Suprapubic skin (tissue), 4 donors: ENCODE measurements around the gene GAGE12C. TPM values are rescaled to one million over a fixed set of nuclear protein-coding genes. Genes with fewer than 3 reads are reported as not detected.
"Not testable (repeated sequence)": the region's sequence is repeated elsewhere in the genome, so short reads cannot be mapped to it uniquely, and the experiment has no call there.

Experiments used
- DNase-seq, 2 donors: peaks; one replicate each; pipeline ENCODE4 v3.0.0-alpha.2; 2019; ENCODE audit warnings: low spot score in 2 of 2
- H3K27ac ChIP-seq: fragments of 200-600 bp; sonication (generic); one replicate; pipeline ENCODE4 v1.5.1; 2019
- H3K27me3 ChIP-seq: fragments of 200-600 bp; sonication (generic); one replicate; pipeline ENCODE4 v1.5.1; 2019
- H3K36me3 ChIP-seq: fragments of 200-600 bp; sonication (generic); one replicate; pipeline ENCODE4 v1.5.1; 2019
- H3K4me1 ChIP-seq: fragments of 200-600 bp; sonication (generic); one replicate; pipeline ENCODE4 v1.5.1; 2019
- H3K4me3 ChIP-seq: fragments of 200-600 bp; sonication (generic); one replicate; pipeline ENCODE4 v1.5.1; 2019; ENCODE audit warnings: mild to moderate bottlenecking
- H3K9me3 ChIP-seq: fragments of 200-600 bp; sonication (generic); one replicate; pipeline ENCODE4 v1.5.1; 2019
- WGBS: methylation state at CpG from one replicate; pipeline ENCODE4 v1.1.5; 2018; 5-methylcytosine and 5-hydroxymethylcytosine counted together
- total RNA-seq, 4 donors: library from RNA; depleted of rRNA; stranded (reverse); fragments of >200 nt; gene quantifications; one replicate each; pipeline ENCODE4 v1.1.0, GENCODE V29; 2016

Gene GAGE12C
- not detected for total RNA-seq

GRCh38 chrX:49531877-49532276 is at the start of gene GAGE12C:
Gene GAGE12C (plus strand): TSS chrX:49532177. CDS start chrX:49533332, 1,155 bp downstream.
- H3K4me1 ChIP-seq, H3K9me3 ChIP-seq, H3K4me3 ChIP-seq, DNase-seq, H3K27ac ChIP-seq, H3K27me3 ChIP-seq, H3K36me3 ChIP-seq: not testable (repeated sequence)
- no CpG with 5 or more reads among the region's 16 CpGs for WGBS

- not testable (repeated sequence) for H3K4me1 ChIP-seq, H3K27ac ChIP-seq, DNase-seq, H3K36me3 ChIP-seq, H3K27me3 ChIP-seq, H3K4me3 ChIP-seq, H3K9me3 ChIP-seq
- no CpG with 5 or more reads among the region's 16 CpGs for WGBS
Observed at GRCh38 chrX:49541433-49541832, 9.5 kb downstream of the GAGE12C start, which contains the start of gene GAGE12D. Gene GAGE12D (plus strand): TSS chrX:49541733. CDS start chrX:49542888, 1,155 bp downstream.

GRCh38 chrX:49550989-49551388 is 19.0 kb downstream of the GAGE12C start, which contains the start of gene GAGE12E:
Gene GAGE12E (plus strand): TSS chrX:49551289. CDS start chrX:49552444, 1,155 bp downstream.
- DNase-seq, H3K4me1 ChIP-seq, H3K27me3 ChIP-seq, H3K36me3 ChIP-seq, H3K9me3 ChIP-seq, H3K27ac ChIP-seq, H3K4me3 ChIP-seq: not testable (repeated sequence)
- WGBS, result no CpG with 5 or more reads among the region's 16 CpGs

GRCh38 chrX:49560542-49560941 is 28.6 kb downstream of the GAGE12C start, which contains the start of gene GAGE12F:
Gene GAGE12F (plus strand): TSS chrX:49560842. CDS start chrX:49561997, 1,155 bp downstream.
- WGBS, result no CpG with 5 or more reads among the region's 16 CpGs
- H3K27me3 ChIP-seq, H3K4me3 ChIP-seq, H3K4me1 ChIP-seq, DNase-seq, H3K36me3 ChIP-seq, H3K9me3 ChIP-seq, H3K27ac ChIP-seq: not testable (repeated sequence)

- peak in 1 of 2 donors; percentile 31 for DNase-seq
- not testable (repeated sequence) for H3K27ac ChIP-seq, H3K9me3 ChIP-seq, H3K4me3 ChIP-seq, H3K36me3 ChIP-seq, H3K27me3 ChIP-seq, H3K4me1 ChIP-seq
- no CpG with 5 or more reads among the region's 11 CpGs for WGBS
Observed at GRCh38 chrX:49568728-49569127, 36.8 kb downstream of the GAGE12C start.

- not testable (repeated sequence) for H3K27ac ChIP-seq, H3K36me3 ChIP-seq, H3K4me1 ChIP-seq, H3K9me3 ChIP-seq, H3K27me3 ChIP-seq, H3K4me3 ChIP-seq
- 96% methylated on average over 10 of the region's 13 CpGs for WGBS
- peak in 1 of 2 donors; percentile 20 for DNase-seq
Observed at GRCh38 chrX:49569152-49569551, 37.2 kb downstream of the GAGE12C start.

GRCh38 chrX:49570100-49570499 is 38.1 kb downstream of the GAGE12C start, which contains the start of gene GAGE12G:
Gene GAGE12G (plus strand): TSS chrX:49570400. CDS start chrX:49571555, 1,155 bp downstream.
- not testable (repeated sequence) for H3K4me1 ChIP-seq, H3K4me3 ChIP-seq, H3K36me3 ChIP-seq, H3K27me3 ChIP-seq, H3K27ac ChIP-seq, H3K9me3 ChIP-seq, DNase-seq
- WGBS, result no CpG with 5 or more reads among the region's 16 CpGs

- not testable (repeated sequence) for H3K4me3 ChIP-seq, H3K27me3 ChIP-seq, H3K4me1 ChIP-seq, H3K27ac ChIP-seq, H3K36me3 ChIP-seq, DNase-seq, H3K9me3 ChIP-seq
- no CpG with 5 or more reads among the region's 16 CpGs for WGBS
Observed at GRCh38 chrX:49579649-49580048, 47.7 kb downstream of the GAGE12C start, which contains the start of gene GAGE12H. Gene GAGE12H (plus strand): TSS chrX:49579949. CDS start chrX:49581104, 1,155 bp downstream.

Other genes with a start within 250 kb of the GAGE12C start
- not detected for gene GAGE10, start 228.5 kb upstream of the GAGE12C start, total RNA-seq
- gene GAGE12J, start 210.1 kb upstream of the GAGE12C start, total RNA-seq, result not detected
- not detected for gene GAGE13, start 200.6 kb upstream of the GAGE12C start, total RNA-seq
- not detected for gene GAGE12D, start 9.6 kb downstream of the GAGE12C start, total RNA-seq
- not detected for gene GAGE12E, start 19.1 kb downstream of the GAGE12C start, total RNA-seq
- not detected for gene GAGE12F, start 28.7 kb downstream of the GAGE12C start, total RNA-seq
- gene GAGE12G, start 38.2 kb downstream of the GAGE12C start, total RNA-seq, result not detected
- not detected for gene GAGE12H, start 47.8 kb downstream of the GAGE12C start, total RNA-seq
- not detected for gene GAGE2A, start 57.3 kb downstream of the GAGE12C start, total RNA-seq
- gene GAGE1, start 66.8 kb downstream of the GAGE12C start, total RNA-seq, result not detected
- gene PAGE1, start 163.8 kb downstream of the GAGE12C start, total RNA-seq, result not detected